ENCODE results near the gene TMBIM4.
A peak's percentile ranks its signal among the peaks of the same experiment; 100 is the strongest.

The TMBIM4 gene

DNA sequence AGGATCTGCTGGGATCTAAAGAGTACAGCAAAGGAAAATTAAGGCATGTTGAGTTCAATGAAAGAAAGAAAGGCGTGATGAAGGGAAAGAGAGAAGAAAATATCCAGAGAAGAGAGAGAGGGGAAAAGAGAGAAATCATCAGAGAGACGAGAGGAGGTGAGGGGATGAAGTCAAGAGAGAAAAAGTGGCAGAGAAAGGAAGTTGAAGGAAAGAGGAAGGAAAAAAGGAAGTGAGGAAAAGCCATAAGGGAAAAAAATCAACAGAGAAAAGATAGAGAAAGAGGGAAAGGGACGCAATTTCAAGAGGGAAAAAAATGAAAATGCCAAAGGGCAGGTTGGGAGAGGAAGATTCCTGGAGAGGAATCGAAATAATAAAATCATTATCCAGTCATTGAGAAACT lies 79.6 kb downstream of the TMBIM4 start:
- DNase-seq (ENCODE audit: low read depth), result no peak

DNA sequence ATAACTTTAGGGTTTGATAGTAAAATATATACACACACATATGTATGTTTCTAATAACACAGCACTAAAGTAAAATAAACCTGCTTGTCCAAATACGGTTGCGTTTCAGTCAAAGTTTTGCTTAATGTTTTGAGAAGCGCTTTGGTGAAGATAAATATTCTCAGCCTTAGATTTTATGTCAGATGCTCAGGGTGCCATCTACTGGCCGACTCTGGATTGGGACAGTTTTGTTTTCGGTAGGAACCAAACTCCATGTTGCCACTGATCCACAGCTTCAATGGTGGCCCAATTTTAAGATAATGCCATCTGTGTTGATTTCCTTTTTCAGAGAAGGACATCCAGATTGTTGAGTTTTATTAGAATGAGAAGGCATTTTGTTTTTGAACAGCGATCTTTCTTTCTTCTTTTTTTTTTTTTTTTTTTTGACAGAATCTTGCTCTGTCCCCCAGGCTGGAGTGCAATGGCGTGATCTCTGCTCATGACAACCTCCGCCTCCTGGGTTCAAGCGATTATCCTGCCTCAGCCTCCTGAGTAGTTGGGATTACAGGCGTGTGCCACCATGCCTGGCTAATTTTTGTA lies 82.3 kb downstream of the TMBIM4 start:
- peak; percentile 33 for DNase-seq (ENCODE audit: low read depth)

DNA sequence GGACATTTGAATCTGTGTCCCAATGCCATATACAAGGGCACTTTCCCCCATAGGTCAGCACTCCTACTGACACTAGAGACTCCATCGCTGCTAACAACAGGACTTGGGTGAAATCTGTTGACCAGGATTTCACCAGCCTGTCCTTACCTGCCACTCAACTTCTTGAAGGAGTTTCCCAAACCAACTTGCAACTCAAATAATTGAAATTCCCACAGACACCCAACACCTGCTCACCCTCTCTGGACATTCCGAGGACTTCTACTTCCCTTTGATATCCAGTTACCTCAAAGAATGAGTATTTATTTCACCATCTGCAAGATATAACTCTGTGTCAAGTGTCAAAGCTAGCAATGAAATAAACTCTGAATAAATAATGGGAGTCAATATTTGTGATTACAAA lies 83.8 kb downstream of the TMBIM4 start:
- DNase-seq (ENCODE audit: low read depth), result no peak

Measured in stimulated activated CD8-positive, alpha-beta memory T cell treated with anti-CD3 and anti-CD28 coated beads, Interleukin-4, amount 100 ng/mL, for 24 hours (primary cell).